AG08395 (cell line): Measurements from ENCODE around the gene DNAJC4.
A peak's percentile ranks its signal among the peaks of the same experiment; 100 is the strongest.

Experiments
- DNase-seq: peaks from one replicate; pipeline ENCODE4 v3.0.0; 2012; ENCODE audit warnings: mixed read lengths, low spot score

The DNAJC4 gene

DNA sequence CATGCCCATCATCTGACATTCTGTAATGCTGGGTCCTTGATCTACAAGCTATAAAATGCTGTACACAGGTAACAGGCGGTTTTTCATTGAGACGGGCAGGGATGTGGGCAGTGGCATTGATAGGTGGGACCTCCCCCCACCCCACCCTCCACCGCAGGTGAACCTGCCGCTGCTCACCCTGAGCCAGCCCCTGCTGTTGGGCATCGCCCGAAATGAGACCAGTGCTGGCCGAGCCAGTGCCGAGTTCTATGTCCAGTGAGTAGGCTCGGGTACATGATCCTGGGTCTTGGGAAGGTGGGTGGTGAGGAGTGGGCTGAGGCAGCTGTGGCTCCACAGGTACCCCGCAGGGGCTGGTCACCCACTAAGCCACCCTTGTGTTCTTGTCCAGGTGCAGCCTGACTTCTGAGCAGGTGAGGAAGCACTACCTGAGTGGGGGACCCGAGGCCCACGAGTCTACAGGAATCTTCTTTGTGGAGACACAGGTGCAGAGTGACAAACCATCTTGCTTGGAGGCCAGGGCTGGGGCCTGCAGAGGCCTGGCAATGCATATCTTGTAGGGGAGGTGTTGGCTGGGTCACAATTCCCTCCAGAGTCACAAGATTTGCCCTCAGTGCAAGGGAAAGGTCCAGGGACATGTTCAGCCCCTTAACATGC, 1.1 kb upstream of the DNAJC4 start:
- DNase-seq = no peak

DNA sequence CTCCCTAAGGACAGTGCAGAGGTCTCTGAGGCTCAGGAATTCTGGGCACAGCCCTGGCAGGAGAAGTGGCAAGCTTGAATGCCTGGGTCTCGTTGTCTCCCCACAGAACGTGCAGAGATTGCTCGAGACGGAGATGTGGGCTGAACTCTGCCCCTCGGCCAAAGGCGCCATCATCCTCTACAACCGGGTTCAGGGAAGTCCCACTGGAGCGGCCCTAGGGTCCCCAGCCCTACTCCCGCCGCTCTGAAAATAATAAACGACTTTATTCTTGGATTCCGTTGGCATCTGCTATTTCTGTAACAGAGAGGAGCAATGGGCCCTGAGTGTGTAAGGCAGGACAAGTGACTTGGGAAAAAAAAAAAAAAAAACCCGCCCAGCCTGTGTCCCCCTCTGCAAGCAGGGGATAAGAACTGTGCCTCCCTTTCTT, 591 bp upstream of the DNAJC4 start:
- DNase-seq = no peak

DNA sequence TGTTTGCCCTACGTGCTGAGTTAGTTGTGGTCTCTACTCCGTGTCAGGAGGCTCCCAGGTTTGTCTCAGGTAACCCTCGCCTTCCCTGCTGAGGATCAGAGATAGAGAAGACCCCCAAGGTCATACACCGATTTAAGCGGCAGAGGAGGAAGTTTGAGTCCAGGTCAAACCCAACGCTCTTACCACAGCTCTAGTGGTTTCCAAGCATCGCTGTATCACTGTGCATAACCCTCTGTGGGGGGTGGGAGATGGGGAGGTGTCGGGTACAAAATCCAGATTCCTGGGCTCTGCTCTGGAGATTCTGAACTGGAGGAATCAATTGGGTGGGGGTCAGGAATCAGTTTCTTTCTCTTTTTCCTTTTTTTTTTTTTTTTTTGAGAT, 627 bp downstream of the DNAJC4 start:
- DNase-seq = no peak

GRCh38 chr11:64231546-64231945, 1.2 kb downstream of the DNAJC4 start:
- DNase-seq = no peak

DNA sequence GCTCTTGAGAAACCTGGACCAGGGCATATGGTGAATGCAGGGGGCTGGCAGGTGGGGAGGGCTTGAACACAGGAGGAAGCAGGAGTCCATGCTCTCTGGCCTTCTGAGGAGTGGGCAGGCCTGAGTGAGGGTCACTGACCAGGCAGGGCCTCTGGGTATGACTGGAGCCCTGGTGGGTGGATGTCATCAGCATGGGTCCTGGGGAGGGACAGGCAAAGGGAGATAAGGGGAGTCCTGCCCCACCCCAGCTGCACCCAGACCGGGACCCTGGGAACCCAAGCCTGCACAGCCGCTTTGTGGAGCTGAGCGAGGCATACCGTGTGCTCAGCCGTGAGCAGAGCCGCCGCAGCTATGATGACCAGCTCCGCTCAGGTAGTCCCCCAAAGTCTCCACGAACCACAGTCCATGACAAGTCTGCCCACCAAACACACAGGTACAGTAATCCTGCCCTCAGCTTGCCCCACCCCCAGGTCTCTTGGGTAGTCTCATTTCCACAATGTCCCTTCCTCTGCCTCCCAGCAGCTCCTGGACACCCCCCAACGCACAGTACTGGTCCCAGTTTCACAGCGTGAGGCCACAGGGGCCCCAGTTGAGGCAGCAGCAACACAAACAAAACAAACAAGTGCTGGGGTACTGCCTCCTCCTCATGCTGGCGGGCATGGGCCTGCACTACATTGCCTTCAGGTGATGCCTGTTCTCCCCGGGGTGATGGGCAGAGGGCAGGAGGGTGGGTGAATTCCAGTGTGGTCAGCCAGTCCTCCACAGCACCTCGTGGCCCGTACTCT, 2.0 kb downstream of the DNAJC4 start:
- no peak for DNase-seq

DNA sequence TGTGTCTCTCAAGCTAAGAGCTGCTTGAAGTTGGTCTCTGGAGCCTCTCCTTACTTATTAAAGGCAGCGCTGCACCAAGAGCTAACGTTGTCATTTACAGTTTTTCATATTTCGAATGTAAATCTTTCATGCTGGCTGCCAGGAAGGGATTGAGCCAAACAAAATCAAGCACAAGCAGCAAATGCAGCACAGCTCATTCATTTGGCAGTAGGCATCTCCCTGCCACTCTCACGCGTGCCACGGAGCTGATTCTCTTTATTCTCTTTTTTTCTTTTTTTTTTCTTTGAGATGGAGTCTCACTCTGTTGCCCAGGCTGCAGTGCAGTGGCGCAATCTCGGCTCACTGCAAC, 2.6 kb downstream of the DNAJC4 start:
- DNase-seq = no peak

GRCh38 chr11:64233913-64234586, 3.7 kb downstream of the DNAJC4 start, which contains the start of gene VEGFB:
VEGFB (plus strand) TSS chr11:64234584; CDS start chr11:64234834, 250 bp downstream.
- DNase-seq = peak; percentile 65

- no peak for DNase-seq
These were observed 4.5 kb downstream of the DNAJC4 start for GRCh38 chr11:64234647-64235379.

GRCh38 chr11:64235437-64236161, 5.3 kb downstream of the DNAJC4 start:
- no peak for DNase-seq

GRCh38 chr11:64237484-64237951, 7.2 kb downstream of the DNAJC4 start:
- no peak for DNase-seq

DNA sequence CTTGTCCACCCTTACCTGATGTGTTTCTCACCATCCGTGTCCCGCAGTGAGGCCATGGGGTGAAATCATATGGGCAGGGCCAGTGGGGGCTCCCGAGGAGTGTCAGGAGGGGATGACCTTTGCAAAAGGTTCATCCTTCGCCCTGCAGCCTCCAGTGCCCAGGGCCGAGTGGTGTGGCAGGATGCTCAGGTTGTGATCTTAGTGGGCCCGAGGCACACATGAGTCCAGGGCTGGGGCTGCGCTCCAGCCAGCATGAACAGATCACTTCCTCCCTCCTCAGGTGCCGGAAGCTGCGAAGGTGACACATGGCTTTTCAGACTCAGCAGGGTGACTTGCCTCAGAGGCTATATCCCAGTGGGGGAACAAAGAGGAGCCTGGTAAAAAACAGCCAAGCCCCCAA, 7.7 kb downstream of the DNAJC4 start:
- no peak for DNase-seq

DNA sequence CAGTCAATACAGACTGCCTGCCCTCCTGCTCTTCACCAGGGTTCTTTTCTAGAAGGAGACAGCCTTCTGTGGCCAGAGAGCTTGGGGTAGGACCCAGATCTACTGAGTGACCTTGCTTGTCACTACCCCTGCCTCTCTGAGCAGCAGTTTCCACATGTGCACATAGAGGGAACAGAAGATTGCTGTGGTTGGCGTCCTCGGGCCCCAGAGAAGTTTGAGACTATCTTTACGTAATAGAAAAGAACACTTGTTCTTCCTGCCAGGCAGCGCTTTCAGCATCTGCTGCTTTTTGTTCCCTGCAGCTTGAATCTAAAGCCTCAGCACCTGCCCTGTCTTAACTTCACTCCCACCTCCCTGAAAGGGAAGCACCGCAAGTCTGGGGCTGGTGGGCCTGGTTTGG, 8.7 kb downstream of the DNAJC4 start:
- DNase-seq = no peak

- no peak for DNase-seq
These were observed 9.5 kb downstream of the DNAJC4 start for GRCh38 chr11:64239662-64240434.

- peak; percentile 99 for DNase-seq
These were observed 10.3 kb downstream of the DNAJC4 start, which contains the start of gene FKBP2 for GRCh38 chr11:64240435-64241240. FKBP2 (plus strand) TSS chr11:64241095; CDS start chr11:64242388, 1,293 bp downstream.

DNA sequence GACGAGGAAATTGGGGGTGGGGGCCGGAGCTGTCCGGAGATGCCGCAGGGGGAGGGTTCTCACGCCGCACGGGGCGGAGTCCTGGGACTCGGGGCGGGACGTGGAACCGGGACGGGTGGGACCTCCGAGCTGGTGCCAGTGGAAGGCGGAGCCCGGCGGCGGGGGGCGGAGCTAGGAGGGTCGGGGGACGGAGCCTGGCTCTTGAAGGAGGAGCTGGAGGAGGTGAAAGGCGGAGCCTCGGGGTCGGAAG, 10.8 kb downstream of the DNAJC4 start:
- DNase-seq = peak; percentile 98

DNA sequence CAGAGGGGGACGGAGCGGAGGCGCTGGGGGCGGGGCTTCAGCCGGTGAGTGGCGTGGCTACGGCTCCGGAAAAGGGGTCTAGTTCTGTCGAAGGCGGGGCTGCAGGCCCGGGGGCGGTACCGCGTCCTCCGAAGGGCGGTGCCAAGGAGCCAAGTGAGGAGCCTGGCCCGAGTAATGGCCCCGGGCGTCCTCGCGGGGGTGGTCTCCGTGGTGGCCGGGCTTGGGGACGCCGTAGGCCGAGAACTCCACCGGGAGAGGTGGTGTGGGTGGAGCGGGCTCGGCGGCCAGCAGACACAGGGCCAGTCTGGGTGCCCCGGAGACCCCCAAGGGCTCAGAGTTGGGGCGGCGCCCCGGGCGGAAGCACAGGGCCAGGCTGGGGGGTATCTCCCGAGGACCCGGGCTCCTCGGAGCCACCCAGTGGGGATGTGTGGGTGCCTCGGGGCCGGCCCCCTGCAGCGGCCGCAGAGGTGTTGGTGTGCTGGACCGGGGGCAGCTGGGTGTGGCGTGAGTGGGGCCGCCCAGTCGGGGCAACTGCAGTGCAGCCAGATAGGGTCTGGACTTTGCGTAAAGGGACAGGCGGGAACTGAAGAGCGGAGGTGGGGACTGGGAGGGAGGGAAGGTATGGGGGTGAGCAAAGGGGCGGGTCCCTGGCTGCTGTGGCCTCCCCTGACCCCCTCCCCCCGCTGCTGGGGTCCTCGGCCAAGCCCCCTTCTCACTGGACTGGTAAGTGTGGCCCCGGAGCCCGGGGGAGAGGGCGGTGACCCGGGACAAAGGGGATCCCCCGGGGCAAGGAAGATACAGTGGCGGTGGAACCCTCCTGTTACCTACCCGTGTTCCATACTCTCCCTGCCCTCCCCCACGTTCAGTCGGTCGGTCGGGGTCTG, 11.4 kb downstream of the DNAJC4 start:
- DNase-seq = no peak

GRCh38 chr11:64243236-64243854, 13.0 kb downstream of the DNAJC4 start:
- DNase-seq = no peak

GRCh38 chr11:64244107-64244506, 13.8 kb downstream of the DNAJC4 start:
- no peak for DNase-seq

- no peak for DNase-seq
These were observed 14.6 kb downstream of the DNAJC4 start for GRCh38 chr11:64244966-64245365.
